GM18520 (cell line): ENCODE data around the gene USP20.
"Not testable (repeated sequence)": the region's sequence is repeated elsewhere in the genome, so short reads cannot be mapped to it uniquely, and the experiment has no call there.

Experiments
- ATAC-seq: cut with Tn5 transposase; IDR thresholded peaks from one replicate; pipeline ENCODE4 v1.9.1; 2021; ENCODE audit not compliant: unreplicated experiment

Gene USP20

DNA sequence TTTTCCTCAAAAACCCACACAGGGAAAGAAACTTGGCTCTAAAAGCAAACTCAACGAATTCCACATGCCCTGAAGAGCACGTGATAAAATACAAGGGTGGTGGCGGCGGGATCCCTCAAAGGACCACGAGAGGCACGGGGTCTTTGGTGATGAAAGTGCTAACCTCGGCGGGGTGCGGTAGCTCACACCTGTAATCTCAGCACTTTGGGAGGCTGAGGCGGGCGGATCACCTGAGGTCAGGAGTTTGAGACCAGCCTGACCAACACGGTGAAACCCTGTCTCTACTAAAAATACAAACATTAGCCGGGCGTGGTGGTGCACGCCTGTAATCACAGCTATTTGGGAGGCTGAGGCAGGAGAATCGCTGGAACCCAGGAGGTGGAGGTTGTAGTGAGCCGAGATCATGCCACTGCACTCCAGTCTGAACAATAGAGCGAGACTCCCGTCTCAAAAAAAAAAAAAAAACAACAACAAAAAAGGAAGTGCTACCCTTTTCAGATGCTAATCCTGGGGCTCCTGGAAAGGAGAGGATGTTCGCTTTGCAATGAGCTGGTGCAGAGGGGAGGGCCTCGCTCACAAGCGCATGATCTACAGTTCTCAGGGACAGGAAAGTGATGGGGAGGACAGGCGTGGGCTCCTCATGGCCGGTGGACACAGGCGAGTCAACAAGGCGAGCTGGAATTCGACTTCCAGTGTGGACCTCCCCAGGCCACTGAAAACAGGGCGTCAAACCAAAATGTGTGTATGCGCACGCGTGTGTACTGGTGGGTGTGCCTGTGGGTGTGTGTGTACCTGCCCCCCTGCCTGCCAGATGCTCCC is 54.1 kb downstream of the USP20 start:
- ATAC-seq, result no peak

DNA sequence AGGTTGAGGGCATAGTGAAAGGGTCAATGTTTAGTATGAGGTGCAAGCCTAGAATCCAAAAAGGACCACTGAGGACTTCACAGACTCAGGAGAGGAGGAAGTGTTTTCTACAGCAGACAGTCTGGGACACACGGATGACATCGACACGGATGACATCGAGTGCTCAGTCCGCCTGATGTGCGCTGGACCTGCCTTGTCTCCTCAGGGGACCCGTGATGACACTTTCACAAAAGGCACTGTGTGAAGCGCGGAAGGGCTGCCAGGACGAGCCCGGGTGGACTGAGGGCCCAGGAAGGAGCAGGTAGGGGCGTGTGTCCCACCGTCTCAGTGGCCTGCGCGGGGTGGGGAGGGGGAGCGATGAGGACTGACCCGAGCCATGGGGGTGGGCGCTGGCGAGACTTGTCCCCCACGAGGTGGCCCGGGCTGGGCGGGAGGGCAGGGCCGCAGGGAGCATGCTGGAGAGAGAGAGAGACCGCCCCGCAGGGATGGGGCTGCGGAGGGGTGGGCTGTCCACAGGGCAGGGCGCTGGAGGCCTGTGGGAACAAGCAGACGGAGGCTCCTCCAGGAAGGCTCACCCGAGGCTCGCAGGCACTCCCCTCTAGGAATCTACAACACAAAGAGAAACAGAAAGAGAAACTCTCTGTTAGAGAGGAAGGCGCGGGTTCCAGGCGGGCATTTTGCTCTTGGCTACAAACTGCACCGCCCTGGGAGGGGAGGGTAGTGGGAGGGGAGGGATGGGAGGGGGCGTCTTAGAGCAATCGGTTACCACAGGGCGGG is 54.9 kb downstream of the USP20 start:
- ATAC-seq, result no peak

GRCh38 chr9:129890718-129891299 is 55.6 kb downstream of the USP20 start:
- not testable (repeated sequence) for ATAC-seq

GRCh38 chr9:129891569-129891968 is 56.3 kb downstream of the USP20 start:
- no peak for ATAC-seq

DNA sequence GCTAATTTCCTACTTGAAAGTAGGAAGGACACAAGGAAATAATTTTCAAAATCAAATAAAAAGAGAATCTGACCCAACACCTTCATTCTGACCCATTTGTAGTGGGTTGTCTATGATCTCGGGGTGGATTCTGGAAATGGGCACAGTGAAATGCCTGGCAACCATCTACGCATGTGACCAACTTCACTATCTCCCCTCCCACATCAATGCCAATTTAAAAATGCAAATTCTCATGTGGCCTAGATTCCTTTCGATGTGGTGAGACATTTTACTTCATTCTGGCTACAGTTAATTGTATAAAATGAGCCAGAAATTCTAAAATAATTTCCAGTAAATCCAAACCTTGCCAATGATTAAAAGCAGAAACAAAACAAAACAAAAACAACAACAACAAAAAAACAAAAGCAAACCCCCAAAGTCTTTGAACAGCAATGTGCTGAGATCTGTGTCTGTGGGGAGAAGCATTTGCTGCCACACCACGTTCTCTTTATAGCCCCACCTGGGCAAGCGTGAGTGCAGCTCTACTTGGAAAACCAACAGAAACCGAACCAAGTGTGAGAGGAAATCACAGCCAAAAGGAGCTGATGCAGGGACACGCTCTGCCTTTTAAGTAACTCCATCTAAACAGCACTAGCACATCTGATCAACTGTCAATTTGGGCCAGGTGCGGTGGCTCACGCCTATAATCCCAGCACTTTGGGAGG is 59.0 kb downstream of the USP20 start:
- no peak for ATAC-seq

DNA sequence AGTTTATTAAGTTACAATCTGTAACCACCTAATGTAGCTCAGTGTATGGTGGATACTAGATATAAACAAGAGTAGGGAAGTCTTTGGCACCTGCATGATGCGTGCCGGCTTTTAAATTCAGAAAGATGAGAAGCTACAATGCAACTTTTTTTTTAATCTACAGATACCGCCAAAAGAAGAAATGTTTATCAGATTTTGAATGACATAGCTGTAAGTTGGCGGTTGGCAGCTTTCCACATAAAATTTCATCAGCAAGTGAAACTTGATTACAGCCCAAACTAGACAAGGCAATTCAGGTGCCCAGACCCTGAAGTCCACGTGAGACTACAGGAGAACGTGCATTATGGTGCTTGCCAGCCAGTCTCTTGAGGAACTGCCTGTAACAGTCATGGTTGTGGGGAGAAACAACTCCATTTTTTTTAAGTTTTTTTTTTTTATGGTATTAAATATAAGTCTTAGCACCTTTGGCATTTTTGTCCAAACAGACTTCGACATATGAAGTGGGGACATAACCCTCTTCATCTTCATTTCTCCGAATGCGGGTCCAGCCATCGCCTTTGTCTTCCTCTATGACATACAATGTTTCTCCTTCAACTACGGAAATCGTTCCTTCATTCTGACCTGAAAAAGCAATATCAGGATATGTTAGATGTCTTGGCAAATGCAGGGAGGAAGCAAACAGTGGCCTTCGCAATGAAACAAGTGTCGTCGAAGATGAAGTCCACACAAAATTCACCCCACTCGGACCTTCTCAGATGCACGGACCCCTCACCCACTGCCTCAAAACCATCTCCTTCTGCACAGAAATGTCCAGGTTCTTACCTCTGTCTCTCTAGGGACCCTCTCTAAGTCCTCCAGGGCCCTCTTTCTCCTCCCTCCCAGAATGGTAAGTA is 60.4 kb downstream of the USP20 start:
- no peak for ATAC-seq

DNA sequence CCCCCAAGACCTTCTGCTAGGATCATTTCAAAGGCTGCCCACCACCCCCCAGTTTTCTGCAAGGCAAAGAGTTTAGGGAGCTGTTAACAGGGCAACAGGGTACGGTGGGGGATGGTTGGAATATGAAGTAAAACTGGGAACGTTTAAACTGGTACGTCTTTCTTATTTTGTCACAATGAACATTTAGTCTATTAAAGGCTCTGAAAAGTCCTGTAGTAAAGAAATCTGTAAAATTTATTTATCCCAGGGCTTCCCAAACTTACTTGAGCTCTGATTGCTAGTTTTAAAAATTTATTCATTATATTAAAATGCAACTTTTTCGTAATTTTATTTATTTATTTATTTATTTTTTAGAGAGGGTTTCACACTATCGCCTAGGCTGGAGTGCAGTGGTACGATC is 62.0 kb downstream of the USP20 start:
- no peak for ATAC-seq

- ATAC-seq, result no peak
These were observed 62.9 kb downstream of the USP20 start for GRCh38 chr9:129898185-129898584.

DNA sequence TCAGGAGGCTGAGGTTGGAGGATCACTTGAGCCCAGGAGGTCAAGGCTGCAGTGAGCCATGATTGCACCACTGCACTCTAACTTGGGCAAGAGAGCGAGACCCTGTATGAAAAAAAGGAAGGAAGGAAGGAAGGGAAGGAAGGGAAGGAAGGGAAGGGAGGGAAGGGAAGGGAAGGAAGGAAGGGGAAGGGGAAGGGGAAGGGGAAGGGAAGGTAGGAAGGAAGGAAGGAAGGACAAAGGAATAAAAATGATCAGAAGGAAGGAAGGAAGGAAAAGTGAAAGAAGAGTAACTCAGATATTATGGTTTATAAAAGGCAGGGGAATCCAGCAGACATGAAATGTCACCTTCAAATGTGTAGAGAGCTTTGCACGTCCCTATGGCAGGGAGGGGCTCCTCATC is 64.4 kb downstream of the USP20 start:
- no peak for ATAC-seq

- peak; percentile 86 for ATAC-seq
These were observed 65.2 kb downstream of the USP20 start for GRCh38 chr9:129900263-129901027.

DNA sequence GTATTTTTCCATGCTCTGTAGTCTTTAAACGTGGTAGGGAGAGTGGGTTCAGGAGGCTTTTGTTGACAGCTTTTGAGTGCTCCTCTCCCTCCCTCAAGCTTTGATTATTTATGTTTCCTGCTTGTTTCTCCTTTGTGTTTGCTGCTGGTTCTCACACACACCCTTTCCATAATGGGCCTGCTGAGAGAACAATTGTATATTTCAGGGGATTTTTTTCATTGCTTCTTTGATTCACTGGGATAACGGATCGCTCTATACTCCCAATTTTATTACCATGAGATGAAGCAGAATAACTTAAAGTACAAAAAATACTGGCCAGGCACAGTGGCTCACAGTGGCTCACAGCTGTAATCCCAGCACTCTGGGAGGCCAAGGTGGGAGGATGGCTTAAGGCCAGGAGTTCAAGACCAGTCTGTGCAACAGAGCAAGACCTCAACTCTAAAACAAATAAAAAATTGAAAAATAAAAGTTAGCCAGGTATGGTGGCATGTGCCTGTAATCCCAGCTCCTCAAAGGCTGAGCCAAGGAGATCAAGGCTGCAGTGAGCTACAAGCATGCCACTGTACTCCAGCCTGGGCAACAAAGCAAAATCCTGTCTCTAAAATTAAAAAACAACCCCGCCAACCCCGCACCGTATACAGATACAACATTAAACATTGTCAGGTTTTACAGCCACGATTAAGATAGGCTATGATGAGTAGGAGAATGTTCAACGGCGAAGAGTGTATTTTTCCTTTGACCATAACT is 66.9 kb downstream of the USP20 start:
- no peak for ATAC-seq

DNA sequence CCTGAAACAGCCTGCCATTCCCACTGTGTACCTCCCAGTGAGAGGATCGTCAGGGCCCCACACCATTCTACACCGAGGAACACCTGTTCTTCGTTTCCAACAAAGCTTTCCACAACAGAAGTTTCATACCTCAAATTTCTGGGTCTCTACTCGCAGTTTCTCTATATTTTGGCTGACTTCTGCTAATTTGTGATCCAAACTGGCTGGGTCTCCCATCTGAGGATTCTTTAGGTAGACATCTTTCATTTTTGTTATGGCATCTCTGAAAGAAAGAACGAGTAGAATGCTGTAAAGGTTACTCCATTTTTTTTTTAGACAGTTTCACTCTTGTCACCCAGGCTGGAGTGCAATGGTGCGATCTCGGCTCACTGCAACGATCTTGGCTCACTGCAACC is 67.5 kb downstream of the USP20 start:
- no peak for ATAC-seq

DNA sequence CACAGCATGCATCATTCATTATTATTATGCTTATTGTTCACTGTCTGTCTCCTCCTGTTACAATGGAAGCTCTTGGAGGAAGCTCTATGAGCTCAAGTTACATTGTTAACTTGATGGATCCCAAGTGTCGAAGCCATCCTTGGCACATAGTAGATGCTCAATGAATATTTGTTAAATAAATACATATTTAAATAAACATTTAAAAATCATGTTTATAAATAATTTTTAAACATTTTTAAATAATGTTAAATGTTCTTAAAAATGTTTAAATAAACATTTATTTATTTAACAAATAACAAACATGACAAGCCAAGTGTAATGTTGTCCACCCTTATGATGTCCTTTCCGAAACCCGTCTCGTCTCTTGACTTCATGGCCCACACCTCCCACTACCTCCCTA is 69.5 kb downstream of the USP20 start:
- ATAC-seq, result no peak

DNA sequence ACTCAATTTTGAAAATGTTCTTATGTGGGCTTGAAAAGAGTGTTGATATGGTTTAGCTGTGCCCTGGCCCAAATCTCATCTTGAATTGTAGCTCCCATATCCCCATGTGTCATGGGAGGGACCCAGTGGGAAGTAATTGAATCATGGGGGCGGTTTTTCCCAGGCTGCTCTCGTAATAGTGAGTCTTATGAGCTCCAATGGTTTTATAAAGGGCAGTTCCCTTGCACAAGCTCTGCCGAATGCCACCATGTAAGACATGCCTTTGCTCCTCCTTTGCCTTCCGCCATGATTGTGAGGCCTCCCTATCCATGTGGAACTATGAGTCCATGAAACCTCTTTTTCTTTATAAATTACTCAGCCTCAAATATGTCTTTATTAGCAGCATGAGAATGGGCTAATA is 71.0 kb downstream of the USP20 start:
- no peak for ATAC-seq

DNA sequence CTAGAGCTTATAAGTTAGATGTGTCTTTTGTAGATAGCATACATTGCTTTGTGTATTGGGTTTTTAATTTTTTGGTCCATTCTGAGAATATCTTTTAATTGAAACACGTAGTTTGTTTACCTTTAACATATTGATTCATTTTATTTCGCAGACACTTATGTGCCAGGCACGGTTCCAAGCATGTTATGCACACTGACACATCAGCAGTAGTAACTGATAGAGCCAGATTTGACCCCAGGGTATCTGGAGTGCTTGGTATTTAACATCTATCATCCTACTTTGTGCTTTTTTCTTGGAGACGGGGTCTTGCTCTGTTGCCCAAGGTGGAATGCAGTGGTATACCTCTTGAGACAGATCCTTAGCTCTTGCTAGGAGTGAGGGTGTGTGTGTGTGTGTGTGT is 71.9 kb downstream of the USP20 start:
- ATAC-seq, result no peak

DNA sequence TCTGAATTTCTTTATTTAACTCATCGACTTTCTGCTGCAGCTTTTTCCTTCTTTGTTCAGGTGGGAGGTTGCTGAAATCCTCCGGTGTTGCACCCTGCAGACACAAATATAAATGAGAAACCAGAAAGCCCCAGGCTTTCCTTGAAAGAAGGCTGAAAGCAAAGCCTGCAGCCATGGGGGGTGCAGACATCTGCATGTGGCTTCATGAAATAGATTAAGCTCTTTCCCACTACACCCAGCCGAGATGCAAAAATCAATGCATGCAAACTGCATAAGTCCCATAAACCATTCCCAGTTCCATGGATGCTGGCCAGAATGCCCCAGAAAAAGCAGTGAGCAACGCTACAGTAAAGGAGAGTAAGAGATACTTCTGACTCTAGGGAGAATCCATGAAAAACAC is 73.6 kb downstream of the USP20 start:
- no peak for ATAC-seq

- no peak for ATAC-seq
These were observed 74.6 kb downstream of the USP20 start for GRCh38 chr9:129909851-129910250.

DNA sequence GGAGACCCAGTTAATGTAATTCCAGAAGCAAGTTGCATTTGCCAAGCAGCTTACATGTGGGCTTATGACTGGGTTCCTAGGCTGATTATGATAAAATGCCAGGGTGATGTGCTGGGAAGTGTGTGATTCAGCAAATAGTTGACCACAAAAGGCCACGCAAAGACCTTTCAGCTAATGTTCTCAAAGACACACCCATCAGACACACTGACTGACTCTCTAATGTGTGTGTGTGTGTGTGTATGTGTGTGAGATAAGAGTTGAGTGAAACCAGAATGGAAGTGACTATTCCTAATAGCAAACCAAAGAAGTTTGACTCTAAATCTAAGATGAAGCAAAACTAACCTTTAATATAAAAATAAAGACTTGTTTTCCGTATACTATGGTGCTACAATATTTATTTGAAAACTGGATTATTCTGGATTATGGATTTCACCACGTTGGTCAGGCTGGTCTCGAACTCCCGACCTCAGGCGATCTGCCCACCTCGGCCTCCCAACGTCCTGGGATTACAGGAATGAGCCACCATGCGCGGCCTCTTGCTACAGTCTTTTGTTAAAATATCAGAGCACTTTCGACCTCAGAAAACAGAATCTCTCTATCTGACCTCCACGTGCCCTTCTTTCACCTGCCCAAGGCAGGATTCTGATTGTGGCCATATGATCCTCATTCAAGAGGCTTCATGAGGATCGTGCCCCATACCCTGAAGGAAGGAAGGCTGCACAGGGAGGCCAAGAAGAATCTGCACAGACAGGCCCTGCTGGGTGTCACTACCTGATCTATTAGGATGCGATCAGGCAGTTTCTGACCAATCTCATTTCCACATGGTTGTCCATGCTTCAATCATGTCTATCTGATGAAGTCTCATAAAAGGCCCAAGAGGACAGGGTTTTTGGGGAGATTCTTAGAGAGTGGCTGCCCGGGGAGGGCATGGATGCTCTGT is 75.6 kb downstream of the USP20 start:
- ATAC-seq, result no peak
